HepG2 (cell line): ENCODE results near the gene FZD8. TPM values are rescaled to one million over a fixed set of nuclear protein-coding genes. Genes with fewer than 3 reads are reported as not detected.

ENCODE experiments used
- ATAC-seq: fragments of 200-7000 bp; cut with Tn5 transposase; 3 replicates; pipeline ENCODE4 v1.9.1; 2020; ENCODE audit warnings: mild to moderate bottlenecking, moderate library complexity
- BruUV-seq: library from RNA; stranded (reverse); fragments of 400-500 nt; replicated peaks from 2 replicates; lab custom pipeline; 2021; lab: Mats Ljungman, UMichigan
- CTCF ChIA-PET: fragments of 300-600 bp; formaldehyde crosslinking; extraction: SDS; loops from one replicate; lab custom pipeline; 2021; ENCODE audit warnings: low total read pairs, inconsistent platforms, low intra/inter-chr PET ratio; lab: Yijun Ruan, JAX
- POLR2A ChIA-PET: fragments of 350-600 bp; sonication (Branson Sonifier 250); formaldehyde crosslinking; loops from one replicate; lab custom pipeline; 2020; ENCODE audit warnings: antibody characterized with exemption, inconsistent platforms; lab: Yijun Ruan, JAX
- DNase-seq: peaks from one replicate; pipeline ENCODE4 v3.0.0-alpha.2; 2015; ENCODE audit warnings: low spot score
- FAIRE-seq: peaks from 3 replicates; lab custom pipeline; 2011; peaks lifted over from hg19 to GRCh38; lab: Jason Lieb, UNC
- H2AFZ ChIP-seq: one replicate; pipeline ENCODE4 v1.6.1; 2011; ENCODE audit warnings: low read length, inconsistent platforms
- H3K27ac ChIP-seq: fragments of 300-600 bp; 3 replicates; pipeline ENCODE4 v1.8.0; 2011; ENCODE audit warnings: mixed run types, mild to moderate bottlenecking, mixed read lengths, low read length, inconsistent platforms; ENCODE audit not compliant: insufficient read depth; ENCODE audit errors: extremely low read length
- H3K27me3 ChIP-seq, 2 experiments: fragments of 200-600 bp in 1 of 2; 2 replicates in 1 of 2; 3 replicates in 1 of 2; pipeline versions ENCODE4 v1.6.0 to v1.8.0; 2011; ENCODE audit warnings: low read length in 2 of 2, mild to moderate bottlenecking in 2 of 2, moderate library complexity in 2 of 2, inconsistent platforms in 1 of 2; ENCODE audit not compliant: insufficient read depth in 2 of 2, control insufficient read depth in 1 of 2
- H3K36me3 ChIP-seq, 2 experiments: fragments of 200-600 bp in 1 of 2; replicated peaks in 1 of 2; 2 replicates in 1 of 2; 3 replicates in 1 of 2; pipeline versions ENCODE4 v1.5.1 to v1.8.0; 2011; ENCODE audit warnings: low read length in 2 of 2, inconsistent platforms in 1 of 2; ENCODE audit not compliant: insufficient read depth in 2 of 2, control insufficient read depth in 1 of 2
- H3K4me1 ChIP-seq: 2 replicates; pipeline ENCODE4 v1.5.1; 2012; ENCODE audit warnings: low read length, inconsistent platforms; ENCODE audit not compliant: insufficient read depth
- H3K4me2 ChIP-seq: 2 replicates; pipeline ENCODE4 v1.6.0; 2011; ENCODE audit warnings: low read depth, low read length, inconsistent platforms
- H3K4me3 ChIP-seq, 3 experiments: fragments of 200-600 bp in 1 of 3; sonication (generic), shearing (Covaris generic) in 1 of 3; replicated peaks in 1 of 3; 2 replicates each; pipeline ENCODE4 v1.5.1; 2011 to 2016; ENCODE audit warnings: low read length in 3 of 3, inconsistent platforms in 2 of 3, low read depth in 2 of 3, mild to moderate bottlenecking in 2 of 3, control low read depth in 1 of 3, mixed read lengths in 1 of 3; ENCODE audit not compliant: insufficient read depth in 1 of 3
- H3K79me2 ChIP-seq: one replicate; pipeline ENCODE4 v1.6.1; 2011; ENCODE audit warnings: low read length, inconsistent platforms; ENCODE audit not compliant: insufficient read depth
- H3K9ac ChIP-seq: 2 replicates; pipeline ENCODE4 v1.6.0; 2011; ENCODE audit warnings: mild to moderate bottlenecking, low read depth, low read length, inconsistent platforms; ENCODE audit not compliant: insufficient read depth
- H3K9me3 ChIP-seq: 2 replicates; pipeline ENCODE4 v1.5.1; 2012; ENCODE audit warnings: mild to moderate bottlenecking, low read length
- H4K20me1 ChIP-seq: 2 replicates; pipeline ENCODE4 v1.6.0; 2011; ENCODE audit warnings: inconsistent platforms, mild to moderate bottlenecking, low read length, moderate library complexity; ENCODE audit not compliant: insufficient read depth
- BATF2 ChIP-seq: sonication (generic); formaldehyde crosslinking; IDR thresholded peaks from 2 replicates; pipeline ENCODE4 v1.8.0; 2022; ENCODE audit warnings: mild to moderate bottlenecking, missing genetic modification reagents, moderate library complexity
- GABPA ChIP-seq, 2 experiments: IDR thresholded peaks; 2 replicates each; pipeline ENCODE4 v1.6.1; 2011 to 2016; ENCODE audit warnings: low read depth in 2 of 2, low read length in 1 of 2, missing biosample characterization in 1 of 2, missing genetic modification characterization in 1 of 2
- GLMP ChIP-seq: sonication (generic); formaldehyde crosslinking; IDR thresholded peaks from 2 replicates; pipeline ENCODE4 v1.9.0; 2021; ENCODE audit warnings: missing genetic modification reagents, mild to moderate bottlenecking, borderline replicate concordance
- GPN1 ChIP-seq: sonication (generic); formaldehyde crosslinking; IDR thresholded peaks from 2 replicates; pipeline ENCODE4 v1.5.1; 2020; ENCODE audit warnings: missing genetic modification reagents, borderline replicate concordance
- KDM1A ChIP-seq: IDR thresholded peaks from 2 replicates; pipeline ENCODE4 v1.6.1; 2016; ENCODE audit warnings: missing compliant biosample characterization
- MEIS2 ChIP-seq: sonication (generic); formaldehyde crosslinking; IDR thresholded peaks from 2 replicates; pipeline ENCODE4 v1.9.0; 2021; ENCODE audit warnings: mild to moderate bottlenecking, missing genetic modification reagents
- NFKB2 ChIP-seq: sonication (generic); formaldehyde crosslinking; IDR thresholded peaks from 2 replicates; pipeline ENCODE4 v1.4.0; 2020; ENCODE audit warnings: missing genetic modification reagents, borderline replicate concordance
- PPARG ChIP-seq: conservative IDR thresholded peaks from 2 replicates; pipeline ENCODE4 v1.6.1; 2016; ENCODE audit warnings: missing biosample characterization, missing genetic modification reagents
- RCOR2 ChIP-seq: IDR thresholded peaks from 2 replicates; pipeline ENCODE4 v1.6.1; 2016; ENCODE audit warnings: missing biosample characterization, missing genetic modification reagents
- SALL1 ChIP-seq: sonication (generic); formaldehyde crosslinking; IDR thresholded peaks from 2 replicates; pipeline ENCODE4 v1.8.0; 2022; ENCODE audit warnings: mild to moderate bottlenecking, missing genetic modification reagents
- SMYD3 ChIP-seq: sonication (generic); formaldehyde crosslinking; IDR thresholded peaks from 2 replicates; pipeline ENCODE4 v1.8.1; 2023; ENCODE audit warnings: mild to moderate bottlenecking, missing genetic modification reagents
- ZBTB42 ChIP-seq: sonication (generic); formaldehyde crosslinking; IDR thresholded peaks from 2 replicates; pipeline ENCODE4 v1.5.0; 2020; ENCODE audit warnings: mild to moderate bottlenecking, missing genetic modification reagents
- ZHX1 ChIP-seq: sonication (generic); formaldehyde crosslinking; IDR thresholded peaks from 2 replicates; pipeline ENCODE4 v1.8.1; 2022; ENCODE audit warnings: low read depth, mild to moderate bottlenecking, missing genetic modification reagents
- ZNF225 ChIP-seq: sonication (generic); formaldehyde crosslinking; IDR thresholded peaks from 2 replicates; pipeline ENCODE4 v1.4.0; 2020; ENCODE audit warnings: mild to moderate bottlenecking, missing genetic modification reagents
- ZNF326 ChIP-seq: sonication (generic); formaldehyde crosslinking; IDR thresholded peaks from 2 replicates; pipeline ENCODE4 v1.4.0; 2020; ENCODE audit warnings: missing genetic modification reagents, borderline replicate concordance
- in situ Hi-C: cut with HindIII; loops from 2 replicates; pipeline ENCODE4 v1.10.0; 2017; ENCODE audit warnings: low pct_unique_long_range_greater_than_20kb; ENCODE audit not compliant: extremely low pct_ligation_motif_present
- intact Hi-C: fragments of 100-400 bp; cut with micrococcal nuclease; formaldehyde crosslinking; loops from one replicate; pipeline ENCODE4 v1.10.0; 2022; ENCODE audit not compliant: unreplicated experiment
- polyA plus RNA-seq, 8 experiments: library from polyadenylated mRNA; depleted of rRNA in 3 of 8; stranded (reverse) in 7 of 8; unstranded in 1 of 8; fragments of >200 nt; fragmentation: Illumina TruSeq in 4 of 8; extraction: Trizol in 4 of 8; gene quantifications; 2 replicates each; pipeline versions ENCODE4 v1.2.1 to v1.2.3, GENCODE V29; 2011 to 2016; ENCODE audit warnings: low read depth in 4 of 8, missing spikeins in 1 of 8, mixed read lengths in 1 of 8; ENCODE audit not compliant: insufficient read depth in 1 of 8
- total RNA-seq, 5 experiments: library from RNA; depleted of rRNA; stranded (reverse); fragments of >200 nt; fragmentation: Illumina TruSeq; extraction: Trizol; gene quantifications; 2 replicates each; pipeline ENCODE4 v1.2.3, GENCODE V29; 2016; ENCODE audit warnings: low read depth in 1 of 5

The FZD8 gene
- total and polyA plus RNA-seq, 2 of the 13 experiments (the other 11 are each of a cell fraction or from before 2014, with no cell fraction given), result 0.05 to 0.07 TPM

GRCh38 chr10:35592441-35592840 lies 49.7 kb downstream of the FZD8 start (continued):
- TF ChIP-seq GABPA (IDR thresholded peaks at IDR 0.05; ENCODE audit: low read depth, low read length) (no peak), GABPA (CRISPR knock-in tag; IDR thresholded peaks at IDR 0.05; ENCODE audit: low read depth) (no peak), BATF2 (no peak), KDM1A (CRISPR knock-in tag) (no peak)

- no TSS peak for BruUV-seq
- no peak overlapping the region for H3K9ac ChIP-seq
- H3K27ac ChIP-seq, result no peak overlapping the region
- H3K36me3 ChIP-seq, result no peaks in the 10 kb centered on the region
- ATAC-seq (no peak), FAIRE-seq (no peak)
- in situ Hi-C loops (no loop called here), intact Hi-C loops (no loop called here)
- H3K79me2 ChIP-seq, result no peaks in the 10 kb centered on the region
- H3K9me3 ChIP-seq, result no peaks in the 10 kb centered on the region
- H4K20me1 ChIP-seq, result no peaks in the 10 kb centered on the region
- H3K4me1 ChIP-seq, result peaks cover 11% of the 10 kb centered on the region
- H3K27me3 ChIP-seq, result peaks cover 0 to 16% of the 10 kb centered on the region in 2 experiments; a peak in 2 of 5 replicates
- ChIA-PET POLR2A (no interaction called here), CTCF (no interaction called here)
- no peak overlapping the region for H3K4me2 ChIP-seq
- TF ChIP-seq ZBTB42 (CRISPR knock-in tag), result no peak
- no peak for TF ChIP-seq ZHX1 (CRISPR knock-in tag)
- TF ChIP-seq MEIS2 (CRISPR knock-in tag), result no peak
- no peak for TF ChIP-seq SALL1 (CRISPR knock-in tag)
- TF ChIP-seq GLMP, result no peak
- no peak for TF ChIP-seq ZNF225 (CRISPR knock-in tag)
- TF ChIP-seq PPARG (CRISPR knock-in tag), result no peak
- no peak for TF ChIP-seq SMYD3 (CRISPR knock-in tag)
- no peak for TF ChIP-seq ZNF326 (CRISPR knock-in tag)
- no peak for TF ChIP-seq GPN1
- no peak for TF ChIP-seq RCOR2 (CRISPR knock-in tag)
- no peak for TF ChIP-seq NFKB2 (CRISPR knock-in tag)
- TF ChIP-seq, all 625 proteins: peak for 0
- H2AFZ ChIP-seq, result no peak overlapping the region
- no peak overlapping the region for H3K4me3 ChIP-seq
- DNase-seq, result no peak
These were observed 53.3 kb downstream of the FZD8 start for GRCh38 chr10:35588836-35589235.
